Smooth muscle cell of the brain vasculature (primary cell): ENCODE measurements around the gene ZBTB7C.

ENCODE experiments used
- DNase-seq: peaks from one replicate; pipeline ENCODE4 v3.0.0-alpha.2; 2012; ENCODE audit warnings: low read depth, low spot score

ZBTB7C gene

DNA sequence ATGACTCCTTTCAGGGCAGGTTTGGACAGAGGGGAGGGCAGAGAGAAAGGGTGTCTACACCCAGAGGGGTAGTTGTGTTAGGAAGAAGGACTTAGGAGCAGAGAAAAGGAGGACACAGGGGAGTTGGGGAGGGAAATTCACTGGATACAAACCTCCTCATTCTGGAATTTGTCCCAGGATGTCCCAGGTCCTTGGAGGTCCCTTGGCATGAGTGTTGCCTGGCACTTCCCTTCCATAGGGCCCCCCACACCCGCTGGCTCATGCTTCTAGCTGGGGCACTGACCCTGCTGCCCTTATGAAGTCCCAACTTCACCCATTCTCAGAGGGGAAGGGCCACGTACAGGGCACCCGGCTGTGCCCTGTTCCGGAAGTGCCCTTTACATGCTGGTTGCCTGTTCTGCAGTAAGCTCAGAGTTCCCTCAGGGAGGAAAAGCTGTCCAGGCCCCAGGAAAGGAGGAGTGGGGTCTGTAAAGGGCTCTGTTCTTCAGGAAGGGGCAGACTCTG, 385.1 kb downstream of the ZBTB7C start:
- no peak for DNase-seq

DNA sequence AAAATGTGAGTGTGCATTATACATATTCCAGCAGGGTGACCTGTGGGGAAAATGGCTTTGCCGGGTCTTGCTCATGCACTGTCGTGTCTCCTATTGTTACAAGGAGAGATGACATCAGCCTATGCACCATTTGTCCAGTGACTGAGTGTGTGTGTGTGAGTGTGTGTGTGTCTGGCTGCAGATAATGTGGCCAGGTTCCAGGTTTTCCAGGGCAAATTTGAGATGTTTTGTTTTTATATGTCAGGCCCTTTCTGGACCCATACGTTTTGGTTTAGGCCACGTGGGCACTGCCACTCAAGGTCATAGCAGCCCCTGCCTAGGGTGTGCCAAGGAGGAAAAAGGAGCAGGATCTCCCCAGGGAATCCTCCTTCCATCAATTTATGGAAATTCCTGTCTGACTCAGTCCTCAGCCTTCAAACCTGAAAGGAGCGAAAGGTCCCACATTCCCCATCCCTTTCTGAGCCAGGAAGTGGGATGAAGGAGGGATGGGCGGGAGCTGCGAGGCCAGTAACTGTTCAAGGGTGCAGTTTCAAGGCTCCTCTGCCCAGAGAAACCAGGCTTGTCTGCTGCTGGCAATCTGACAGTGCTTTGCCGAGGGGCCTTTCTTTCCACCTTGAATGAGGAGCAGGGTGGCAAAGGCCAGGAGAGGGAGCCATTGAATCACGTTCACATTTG, 385.7 kb downstream of the ZBTB7C start:
- DNase-seq = no peak

GRCh38 chr18:48022531-48023329, 386.5 kb downstream of the ZBTB7C start:
- DNase-seq = no peak

GRCh38 chr18:48022021-48022420, 387.2 kb downstream of the ZBTB7C start:
- no peak for DNase-seq

GRCh38 chr18:48021273-48021914, 387.8 kb downstream of the ZBTB7C start:
- no peak for DNase-seq

- DNase-seq = no peak
Measured at GRCh38 chr18:48020337-48021250, 388.6 kb downstream of the ZBTB7C start.

DNA sequence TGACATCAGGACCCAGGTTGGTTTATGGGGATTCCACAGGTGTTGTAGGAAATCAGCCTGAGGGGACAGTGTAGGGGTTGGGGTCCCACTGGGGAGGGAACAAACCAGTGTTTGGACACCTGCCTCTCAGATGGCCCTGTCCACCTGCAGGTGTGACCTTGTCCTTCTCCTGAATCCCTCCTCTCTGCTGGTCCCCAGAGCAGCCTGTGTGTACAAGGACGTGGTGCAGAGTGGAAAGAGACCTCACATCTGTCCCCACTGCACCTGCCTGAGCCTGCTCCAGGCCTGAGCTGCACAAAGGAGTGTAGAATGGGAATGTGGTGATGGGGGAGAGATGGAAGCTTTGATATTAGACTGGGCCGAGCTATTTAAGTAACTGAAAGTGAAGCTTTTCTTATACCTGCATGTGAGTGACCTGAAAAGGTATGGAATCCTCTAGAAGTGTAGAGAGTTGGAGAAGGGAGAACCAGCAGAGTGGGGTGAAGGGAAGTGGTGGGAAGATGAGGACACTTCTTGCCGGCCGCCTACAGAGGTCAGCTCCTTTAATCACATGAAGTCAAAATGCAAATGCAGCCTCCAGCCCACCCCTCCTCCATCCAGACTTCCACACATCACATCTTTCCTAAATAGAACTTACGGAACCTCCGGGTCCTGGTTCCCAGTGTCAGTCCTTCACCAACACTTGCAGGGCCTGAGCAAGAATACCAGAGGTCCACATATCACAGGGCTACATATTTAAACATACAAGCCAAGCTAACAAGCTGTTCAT, 389.4 kb downstream of the ZBTB7C start:
- DNase-seq = no peak

DNA sequence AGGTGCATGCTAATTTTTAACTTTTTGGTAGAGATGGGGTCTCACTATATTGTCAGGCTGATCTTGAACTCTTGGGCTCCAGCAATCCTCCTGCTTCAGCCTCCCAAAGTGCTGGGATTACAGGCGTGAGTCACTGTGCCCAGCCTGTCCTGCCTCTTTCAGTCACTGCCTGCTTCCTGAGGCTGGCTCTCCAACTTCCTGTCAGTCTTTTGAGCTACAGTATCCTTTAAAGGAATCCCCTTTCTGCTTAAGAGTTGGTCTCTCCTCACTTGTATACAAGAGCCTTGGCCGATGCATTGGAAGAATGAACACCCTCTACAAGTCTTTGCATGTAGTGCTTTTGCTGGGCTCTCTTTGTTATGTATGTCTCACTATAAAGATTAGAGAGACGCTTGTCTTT, 390.3 kb downstream of the ZBTB7C start:
- DNase-seq = no peak

GRCh38 chr18:48017635-48018034, 391.5 kb downstream of the ZBTB7C start:
- no peak for DNase-seq

DNA sequence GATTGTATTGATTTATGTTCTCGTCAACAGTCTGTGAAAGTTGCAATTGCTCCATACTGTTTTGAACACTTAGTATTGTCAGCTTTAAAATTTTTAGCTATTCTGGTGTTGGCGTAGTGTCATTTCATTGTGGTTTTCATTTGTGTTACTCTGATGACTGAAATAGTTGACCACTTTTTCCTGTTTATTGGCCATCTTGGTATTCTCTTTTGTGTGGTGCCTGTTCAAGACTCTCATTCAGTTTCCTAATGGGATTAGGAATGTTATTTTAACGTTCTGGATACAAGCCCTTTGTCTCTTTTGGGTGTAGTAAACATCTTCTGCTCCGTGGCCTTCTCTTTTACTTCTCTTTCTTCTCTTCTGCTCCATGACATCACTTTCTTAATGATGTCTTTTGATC, 396.0 kb downstream of the ZBTB7C start:
- no peak for DNase-seq

- no peak for DNase-seq
Measured at GRCh38 chr18:48011926-48012465, 397.2 kb downstream of the ZBTB7C start.

DNA sequence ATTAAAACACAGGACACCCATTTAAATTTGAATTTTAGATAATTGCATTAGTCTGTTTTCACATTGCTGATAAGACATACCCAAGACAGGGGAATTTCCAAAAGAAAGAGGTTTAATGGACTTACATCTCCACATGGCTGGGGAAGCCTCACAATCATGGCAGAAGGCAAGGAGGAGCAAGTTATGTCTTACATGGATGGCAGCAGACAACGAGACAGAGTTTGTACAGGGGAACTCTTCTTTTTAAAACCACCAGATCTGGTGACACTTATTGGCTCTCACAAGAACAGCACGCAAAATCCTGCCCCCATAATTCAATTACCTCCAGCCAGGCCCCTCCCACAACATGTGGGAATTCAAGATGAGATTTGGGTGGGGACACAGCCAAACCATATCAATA, 398.9 kb downstream of the ZBTB7C start:
- DNase-seq = no peak

DNA sequence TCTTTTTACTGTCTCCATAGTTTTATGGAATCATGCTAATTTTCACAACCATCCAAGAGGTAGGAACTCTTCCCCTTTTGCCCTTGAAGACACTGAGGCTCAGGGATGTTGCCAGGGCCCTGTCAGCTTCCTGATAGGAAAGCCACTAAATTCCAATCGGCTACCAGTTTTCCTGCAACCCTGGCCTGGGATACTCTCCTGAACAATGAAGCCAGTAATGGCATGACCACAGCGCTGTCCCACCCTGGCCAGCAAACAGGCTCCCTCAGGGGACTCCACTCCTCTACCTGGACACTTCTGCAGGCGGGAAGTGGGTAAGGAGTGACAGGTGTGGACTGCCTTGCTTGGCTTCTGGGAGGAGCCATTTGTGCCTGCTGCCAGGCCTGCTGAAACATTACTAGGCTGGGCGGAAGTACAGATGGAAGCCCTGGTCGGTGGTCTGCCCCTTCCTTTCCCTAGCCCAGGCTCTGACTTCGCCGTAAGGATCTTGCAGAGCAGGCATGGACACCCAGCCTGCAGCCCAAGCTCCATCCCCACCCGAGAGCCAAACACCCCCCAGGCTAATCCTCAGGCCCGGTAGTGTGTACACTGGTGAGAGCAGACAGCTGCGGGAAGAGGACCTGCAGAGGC, 400.0 kb downstream of the ZBTB7C start:
- DNase-seq = no peak

- no peak for DNase-seq
Measured at GRCh38 chr18:48007955-48008701, 401.1 kb downstream of the ZBTB7C start.

- no peak for DNase-seq
Measured at GRCh38 chr18:48007381-48007780, 401.8 kb downstream of the ZBTB7C start.

GRCh38 chr18:48006415-48007175, 402.6 kb downstream of the ZBTB7C start:
- DNase-seq = no peak

DNA sequence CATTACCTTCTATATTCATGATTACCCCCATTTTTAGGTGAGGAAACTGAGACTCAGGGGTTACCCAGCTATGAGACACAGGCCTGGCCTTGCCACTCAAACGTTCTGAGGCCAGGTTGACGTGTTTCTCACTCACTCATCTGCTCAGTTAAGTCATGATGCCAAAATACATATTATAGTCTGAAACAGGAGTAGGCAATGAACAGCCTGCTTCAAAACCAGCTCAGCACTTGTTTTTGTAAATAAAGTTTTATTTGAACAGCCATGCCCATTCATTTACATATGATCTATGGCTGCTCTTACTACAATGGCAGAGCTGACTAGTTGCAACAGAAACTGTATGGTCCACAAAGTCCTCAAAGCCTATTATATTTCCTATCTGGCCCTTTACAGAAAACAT, 404.6 kb downstream of the ZBTB7C start:
- no peak for DNase-seq
